ENCODE data around the gene NBPF1.
"Not testable (repeated sequence)": the region's sequence is repeated elsewhere in the genome, so short reads cannot be mapped to it uniquely, and the experiment has no call there.

NBPF1 gene

DNA sequence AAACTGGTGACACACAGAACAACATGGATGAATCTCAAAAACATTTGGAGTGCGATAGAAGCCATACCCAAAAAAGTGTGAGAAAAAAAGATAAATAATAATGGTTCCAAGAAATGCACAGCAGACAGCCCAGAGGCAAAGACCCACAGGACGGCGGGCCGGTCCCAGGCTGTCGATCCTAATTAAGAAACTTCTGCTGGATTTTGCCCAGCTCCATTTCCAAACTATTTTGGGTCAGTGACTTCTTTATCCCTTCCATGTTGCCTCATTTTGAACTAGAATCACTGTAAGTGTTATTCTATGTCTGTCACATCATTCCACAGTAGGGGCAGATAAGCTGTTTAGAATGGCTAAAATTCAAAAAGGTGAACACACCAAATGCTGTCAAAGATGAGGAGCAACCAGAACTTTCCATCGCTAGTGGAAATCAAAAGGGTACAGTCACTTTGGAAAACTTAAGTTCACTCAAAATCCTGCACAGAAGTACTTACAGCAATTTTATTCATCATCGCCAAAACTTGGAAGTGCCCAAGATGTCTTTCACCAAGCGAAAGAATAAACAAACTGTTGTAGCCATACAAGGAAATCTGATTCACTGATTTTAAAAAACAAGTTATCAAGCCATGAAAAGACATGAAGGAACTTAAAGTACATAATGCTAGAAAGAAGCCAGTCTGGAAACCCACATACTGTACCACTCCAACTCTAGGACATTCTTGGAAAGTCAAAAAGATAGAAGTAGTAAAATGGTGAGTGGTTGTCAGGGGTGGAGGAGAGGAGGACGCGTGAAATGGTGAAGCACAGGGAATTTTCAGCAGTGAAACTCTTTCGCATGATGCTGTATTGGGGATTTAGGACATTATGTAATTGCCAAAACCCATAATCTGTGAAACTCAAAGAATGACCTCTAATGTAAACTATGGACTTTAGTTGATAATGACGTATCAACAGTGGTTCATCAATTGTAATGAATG, 7.5 kb downstream of the NBPF1 start:
- no peak for DNase-seq

DNA sequence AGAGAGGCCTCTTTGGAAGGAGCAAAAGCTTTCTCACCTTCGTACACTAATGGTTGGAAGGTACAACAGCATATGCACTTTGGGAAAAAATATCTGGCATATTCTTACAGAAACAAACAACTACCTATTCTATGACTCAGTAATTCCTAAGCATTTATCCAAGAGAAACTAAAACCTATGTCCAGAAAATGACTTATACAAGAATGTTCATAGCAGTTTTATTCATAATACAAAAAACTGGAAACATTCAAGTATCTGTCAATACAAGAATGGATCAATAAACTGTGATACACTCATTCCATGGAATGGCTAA, 8.2 kb downstream of the NBPF1 start:
- DNase-seq = no peak

DNA sequence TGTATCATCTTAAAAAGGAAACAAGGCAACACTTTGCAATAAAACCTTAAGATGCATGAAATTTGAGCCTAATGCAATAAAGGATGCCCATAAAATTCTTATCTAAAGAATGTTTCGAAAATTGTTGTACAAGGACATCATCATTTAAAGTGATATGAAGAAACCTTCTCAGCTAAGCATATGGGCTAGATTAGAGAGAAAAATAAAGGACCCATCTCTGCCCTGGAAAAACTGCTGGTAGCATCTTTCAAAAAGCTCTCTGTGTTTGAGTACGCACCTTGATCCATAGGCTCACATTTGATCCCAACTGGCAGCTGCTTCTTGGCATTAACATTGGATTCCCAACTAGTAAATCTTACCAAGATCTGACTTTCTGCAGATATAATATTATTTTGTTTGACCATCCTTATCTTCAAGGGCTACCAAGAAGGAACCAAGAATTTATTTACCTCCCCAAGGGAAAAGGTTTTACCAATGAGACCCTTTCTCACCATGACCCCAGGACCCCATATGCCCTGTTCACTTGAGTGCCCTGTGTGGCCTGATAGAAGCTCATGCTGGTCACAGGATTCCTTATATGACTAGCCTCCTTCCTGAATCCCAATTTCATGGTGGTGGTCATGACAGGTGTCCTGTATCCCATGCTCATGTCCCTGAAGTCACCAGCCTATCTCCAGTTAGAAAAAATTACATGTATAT, 8.7 kb downstream of the NBPF1 start:
- not testable (repeated sequence) for DNase-seq

DNA sequence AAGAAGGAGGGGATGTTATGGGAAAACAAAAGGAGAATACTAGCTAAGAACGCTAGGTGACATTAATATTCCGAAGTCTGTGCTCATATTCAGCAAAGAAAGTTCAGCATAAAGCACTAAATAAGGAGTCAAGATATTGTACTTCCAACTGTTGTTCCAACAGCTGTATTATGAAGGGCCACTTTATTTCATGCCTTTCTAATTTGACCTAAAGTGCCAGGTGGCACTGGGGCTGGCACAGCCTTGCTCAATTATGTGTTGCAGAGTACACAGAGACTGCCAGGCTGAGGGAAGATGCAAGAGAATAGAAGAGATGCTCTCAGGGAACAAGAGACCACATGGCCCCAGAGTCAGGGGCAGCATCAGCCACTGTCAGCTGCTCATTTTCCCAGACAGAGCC, 9.7 kb downstream of the NBPF1 start:
- not testable (repeated sequence) for DNase-seq

DNA sequence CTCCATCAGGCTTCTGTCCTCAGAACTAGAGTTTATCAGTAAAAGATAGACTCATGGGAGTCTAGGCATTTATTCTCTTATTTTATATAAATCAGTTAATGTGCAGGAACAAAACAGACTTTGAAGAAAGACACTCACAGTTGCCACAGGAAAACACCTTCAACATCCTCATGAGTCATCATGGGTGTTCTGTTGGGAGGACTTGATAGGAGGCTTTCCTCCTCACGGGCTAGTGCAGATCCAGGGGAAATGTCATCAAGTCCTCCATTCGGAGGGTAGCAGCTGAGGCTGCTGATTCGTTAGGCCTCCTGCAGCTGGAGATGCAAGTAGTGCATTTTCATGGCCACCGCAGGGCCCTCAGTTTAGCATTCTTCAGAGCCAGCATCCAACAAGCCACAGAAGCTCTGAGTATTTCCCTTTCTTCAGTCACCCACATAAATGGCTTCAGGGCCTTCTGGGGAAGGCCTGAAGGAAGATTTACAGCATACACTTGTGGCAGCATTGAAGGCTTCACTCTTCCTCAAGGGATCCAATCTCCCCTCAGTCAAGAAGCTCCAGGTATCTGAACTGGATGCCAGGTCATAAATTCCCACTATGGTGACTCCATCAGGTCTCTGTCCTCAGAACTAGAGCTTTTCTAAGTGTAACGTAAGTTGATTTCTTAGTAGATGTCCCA, 10.9 kb downstream of the NBPF1 start:
- DNase-seq = not testable (repeated sequence)

DNA sequence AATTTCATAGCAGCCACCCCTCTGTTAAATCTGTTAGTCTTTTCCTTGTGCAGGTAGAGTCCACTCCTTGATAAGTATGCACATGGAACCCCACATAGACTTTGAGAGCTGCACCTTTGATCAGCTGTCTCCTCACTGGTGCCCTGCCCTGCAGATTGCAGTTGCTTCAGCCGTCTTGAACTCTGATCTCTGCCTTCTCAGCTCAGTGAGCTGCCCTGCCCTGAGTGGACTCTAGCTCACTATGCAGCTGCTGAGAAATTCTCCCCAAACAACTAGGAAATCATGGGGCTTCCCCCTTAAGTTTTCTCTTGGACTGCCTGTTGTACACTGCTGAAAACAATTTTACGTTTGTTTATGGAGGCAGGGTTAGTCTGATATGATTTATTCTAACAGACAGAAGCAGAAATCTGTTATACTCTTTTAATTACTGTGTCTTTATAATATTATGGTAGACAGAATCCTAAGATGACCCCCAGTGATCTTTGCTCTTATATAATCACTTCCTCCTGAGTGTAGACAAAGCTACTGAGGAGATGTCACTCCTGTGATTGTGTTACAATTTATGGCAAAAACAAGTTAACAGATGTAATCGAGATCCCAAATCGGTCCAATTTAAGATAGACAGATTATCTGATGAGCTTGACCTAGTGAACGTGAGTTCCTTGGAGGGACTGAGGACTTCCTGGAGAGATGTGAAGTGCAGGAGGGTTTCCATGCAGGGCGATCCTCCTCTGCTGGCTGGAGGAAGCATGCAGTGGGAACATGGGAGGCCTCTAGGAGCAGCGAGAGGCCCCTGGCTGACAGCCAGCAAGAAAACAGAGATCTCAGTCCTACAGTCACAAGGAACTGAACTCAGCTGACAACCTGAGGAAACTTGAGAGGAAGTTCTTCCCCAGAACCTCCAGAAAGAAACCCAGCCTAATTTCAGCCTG, 12.2 kb downstream of the NBPF1 start:
- DNase-seq = not testable (repeated sequence)

DNA sequence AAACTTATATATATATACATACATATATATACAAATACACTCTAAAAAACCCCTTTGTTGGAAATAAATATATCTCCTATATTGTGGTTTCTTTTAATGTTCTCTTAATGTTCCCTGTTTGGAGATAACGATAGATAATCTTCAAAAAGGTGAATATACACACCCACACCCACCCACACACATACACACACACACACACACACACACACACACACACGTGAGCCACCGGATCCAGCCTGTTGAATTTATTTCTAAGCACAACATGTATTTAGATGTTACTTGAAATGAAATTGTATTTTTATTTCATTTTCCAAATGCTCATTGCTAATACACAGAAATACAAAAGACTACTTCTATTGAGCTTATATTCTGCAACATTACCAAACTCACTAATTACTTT, 14.0 kb downstream of the NBPF1 start:
- not testable (repeated sequence) for DNase-seq

DNA sequence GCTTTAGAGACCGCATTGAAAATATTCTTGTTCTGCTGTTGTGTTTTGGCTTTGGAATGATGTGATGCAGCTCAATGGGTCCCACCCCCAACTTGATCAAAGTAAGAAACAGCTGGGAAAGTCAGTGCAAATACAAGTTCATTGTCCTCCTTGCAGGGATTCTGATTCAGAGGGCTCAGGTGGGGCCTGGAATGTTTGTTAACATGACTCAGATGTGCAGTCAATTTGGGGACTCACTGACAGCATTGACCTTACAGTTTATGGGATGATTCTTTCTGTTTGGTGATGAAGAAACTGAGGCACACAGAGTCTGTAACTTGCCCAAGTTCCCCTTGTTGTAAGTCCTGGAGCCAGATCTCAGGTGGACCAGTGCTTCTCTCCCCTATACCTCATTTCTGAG, 18.1 kb downstream of the NBPF1 start:
- not testable (repeated sequence) for DNase-seq

DNA sequence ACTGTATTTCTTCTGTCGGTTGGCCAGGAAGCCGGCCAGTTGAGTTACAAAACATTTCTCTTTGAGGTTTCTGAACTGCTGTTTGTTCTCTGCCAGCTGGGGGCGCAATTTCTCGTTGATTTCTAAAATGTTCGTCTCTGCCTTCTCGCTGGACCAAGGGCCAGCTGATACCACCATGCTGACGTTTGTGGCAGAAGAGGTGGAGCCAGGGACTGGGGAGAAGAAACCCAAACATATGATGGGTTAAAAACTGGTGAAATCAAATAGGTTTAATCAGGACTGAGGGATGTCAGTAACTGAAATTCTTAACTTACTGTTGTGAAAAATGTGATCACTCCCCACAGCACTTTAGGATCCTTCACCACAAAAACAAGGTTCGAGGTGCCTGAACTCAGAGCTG, 21.5 kb downstream of the NBPF1 start:
- not testable (repeated sequence) for DNase-seq

DNA sequence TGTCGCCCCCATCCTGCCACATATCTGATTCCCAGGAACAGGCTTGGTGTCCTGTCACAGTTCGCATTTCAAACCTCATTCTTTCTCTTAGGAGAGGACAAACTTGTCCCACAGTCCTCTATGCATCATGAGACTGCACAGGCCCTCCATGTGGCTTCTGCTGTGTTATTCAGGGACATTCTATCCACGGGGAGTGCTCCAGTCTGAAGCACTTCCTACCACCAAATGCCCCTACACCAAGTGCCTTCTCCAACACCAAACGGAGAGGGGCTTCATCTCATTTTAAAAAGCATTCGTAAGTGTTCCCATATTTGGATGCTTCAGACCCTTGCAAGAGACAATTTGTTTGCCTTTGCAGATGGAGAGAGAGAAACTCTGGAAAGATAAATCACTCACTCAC, 25.3 kb downstream of the NBPF1 start:
- DNase-seq = not testable (repeated sequence)

DNA sequence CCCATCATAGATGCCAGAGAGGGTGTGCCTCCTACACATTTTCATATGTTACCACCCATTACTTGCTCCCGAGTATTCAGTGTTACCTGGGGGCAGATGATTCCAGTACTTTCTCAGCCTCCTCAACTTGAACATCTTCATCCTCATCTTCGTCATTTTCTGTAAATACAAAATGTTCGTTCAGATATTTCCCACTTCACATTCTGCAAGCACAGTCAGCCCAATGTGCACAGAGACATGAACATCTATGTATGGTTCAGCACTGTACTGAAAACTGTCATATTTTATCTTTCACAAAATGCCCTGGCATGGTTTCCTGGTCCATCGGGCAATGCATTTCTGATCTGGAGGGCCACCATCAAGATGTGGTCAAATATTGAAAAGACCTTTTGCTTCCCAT, 25.7 kb downstream of the NBPF1 start:
- not testable (repeated sequence) for DNase-seq

DNA sequence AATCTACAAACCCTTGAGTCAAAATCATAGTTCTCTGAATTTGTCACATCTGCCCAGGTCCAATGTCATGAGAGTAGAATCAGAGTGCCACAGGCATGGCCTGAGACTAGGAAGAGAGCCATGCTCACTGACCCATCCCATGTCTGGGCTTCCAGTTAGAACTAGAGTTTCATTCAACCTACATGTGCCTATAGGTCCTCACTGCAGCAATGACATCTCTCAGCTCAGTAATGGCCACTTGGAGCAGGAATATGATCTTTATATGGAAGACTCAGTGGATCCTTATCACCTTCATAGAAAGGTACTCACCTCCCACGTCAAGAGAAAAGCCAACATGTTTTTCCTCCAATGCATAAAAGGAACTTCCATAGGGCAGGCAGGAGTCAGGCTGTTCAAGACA, 48.0 kb downstream of the NBPF1 start:
- not testable (repeated sequence) for DNase-seq

DNA sequence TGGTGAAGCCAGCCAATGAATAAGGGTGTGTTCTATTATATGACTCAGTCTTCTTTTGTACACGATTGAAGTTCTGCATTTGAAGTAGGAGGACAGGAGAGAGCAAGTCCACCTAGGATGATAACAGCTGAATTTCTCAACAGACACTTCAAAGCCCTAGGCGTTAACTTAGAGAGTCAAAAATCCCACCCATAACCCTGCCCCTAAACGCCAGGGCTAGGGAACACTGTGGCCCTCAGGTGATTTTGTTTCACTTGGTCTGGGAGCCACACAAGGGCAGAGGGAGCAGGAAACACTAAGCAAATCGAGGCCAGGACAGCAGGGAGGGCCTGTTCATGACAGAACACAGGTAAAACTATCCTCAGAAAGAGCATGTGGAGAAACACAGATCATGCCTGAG, 52.3 kb downstream of the NBPF1 start:
- not testable (repeated sequence) for DNase-seq

DNA sequence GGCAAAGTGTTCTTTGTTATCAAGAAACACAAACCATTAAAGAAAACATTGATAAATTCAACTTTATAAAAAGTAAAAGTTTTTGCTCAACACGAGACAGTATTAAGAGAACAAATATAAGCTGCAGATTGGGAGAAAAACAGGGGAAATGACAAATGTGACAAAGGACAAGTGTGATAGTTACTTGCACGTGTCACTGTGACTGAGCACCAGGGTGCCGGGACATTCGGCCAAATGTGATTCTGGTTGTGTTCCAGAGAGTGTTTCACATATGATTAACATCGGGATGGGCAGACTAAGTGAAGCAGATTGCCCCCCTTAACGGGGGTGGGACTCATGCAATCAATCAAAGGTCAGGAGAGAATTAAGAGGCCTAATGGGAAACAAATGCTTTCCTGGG, 52.9 kb downstream of the NBPF1 start:
- not testable (repeated sequence) for DNase-seq

DNA sequence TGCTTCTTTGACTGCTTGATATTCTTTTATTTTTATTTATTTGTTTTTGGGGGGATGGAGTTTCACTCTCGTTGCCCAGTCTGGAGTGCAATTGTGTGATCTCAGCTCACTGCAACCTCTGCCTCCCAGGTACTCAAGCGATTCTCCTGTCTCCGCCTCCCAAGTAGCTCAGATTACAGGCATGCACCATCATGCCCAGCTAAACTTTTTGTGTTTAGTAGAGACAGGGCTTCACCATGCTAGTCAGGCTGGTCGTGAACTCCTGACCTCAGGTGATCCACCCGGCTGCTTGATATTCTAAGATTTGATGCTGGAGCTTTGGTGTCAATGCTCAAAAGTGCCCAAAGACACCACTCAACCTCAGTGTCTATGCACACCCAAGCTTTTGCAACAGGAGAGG, 53.7 kb downstream of the NBPF1 start:
- DNase-seq = not testable (repeated sequence)

DNA sequence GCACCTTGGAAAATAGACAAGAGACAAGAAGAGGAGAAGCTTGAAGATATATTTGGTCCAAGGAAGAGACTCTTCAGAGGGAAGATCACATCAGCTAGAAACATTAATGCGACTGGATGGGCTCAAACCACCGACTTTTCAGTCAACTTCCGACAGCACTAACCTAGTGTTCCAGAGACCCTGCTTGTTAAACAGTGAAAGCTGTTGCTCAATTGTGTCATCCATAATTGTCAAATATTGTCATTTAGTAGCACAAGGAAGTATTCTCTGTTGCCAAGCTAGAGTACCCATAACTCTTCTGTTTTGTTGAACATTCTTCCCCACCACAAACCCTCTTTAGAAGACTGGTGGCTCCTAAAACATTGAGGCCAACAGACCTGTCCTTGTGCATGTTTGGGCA, 56.3 kb downstream of the NBPF1 start:
- not testable (repeated sequence) for DNase-seq

DNA sequence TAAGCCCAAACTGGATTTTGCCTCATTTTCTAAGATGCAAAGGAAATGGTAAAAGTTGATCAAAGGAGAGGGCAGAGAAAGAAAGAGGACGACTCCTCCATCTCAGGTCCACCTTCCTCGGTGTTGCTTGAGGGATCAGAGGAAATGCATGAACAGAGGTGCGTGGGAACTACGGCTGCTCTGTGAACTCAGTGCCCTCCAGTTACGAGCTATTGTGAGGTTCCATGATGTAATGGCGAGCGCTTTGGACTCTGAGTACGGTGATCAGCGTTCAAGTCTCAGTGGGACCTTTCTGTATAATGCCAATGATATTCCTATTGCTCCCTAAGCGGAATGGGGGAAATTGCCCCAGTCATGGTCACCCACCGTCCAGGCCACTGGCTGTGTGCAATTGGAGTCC, 60.1 kb downstream of the NBPF1 start:
- not testable (repeated sequence) for DNase-seq

DNA sequence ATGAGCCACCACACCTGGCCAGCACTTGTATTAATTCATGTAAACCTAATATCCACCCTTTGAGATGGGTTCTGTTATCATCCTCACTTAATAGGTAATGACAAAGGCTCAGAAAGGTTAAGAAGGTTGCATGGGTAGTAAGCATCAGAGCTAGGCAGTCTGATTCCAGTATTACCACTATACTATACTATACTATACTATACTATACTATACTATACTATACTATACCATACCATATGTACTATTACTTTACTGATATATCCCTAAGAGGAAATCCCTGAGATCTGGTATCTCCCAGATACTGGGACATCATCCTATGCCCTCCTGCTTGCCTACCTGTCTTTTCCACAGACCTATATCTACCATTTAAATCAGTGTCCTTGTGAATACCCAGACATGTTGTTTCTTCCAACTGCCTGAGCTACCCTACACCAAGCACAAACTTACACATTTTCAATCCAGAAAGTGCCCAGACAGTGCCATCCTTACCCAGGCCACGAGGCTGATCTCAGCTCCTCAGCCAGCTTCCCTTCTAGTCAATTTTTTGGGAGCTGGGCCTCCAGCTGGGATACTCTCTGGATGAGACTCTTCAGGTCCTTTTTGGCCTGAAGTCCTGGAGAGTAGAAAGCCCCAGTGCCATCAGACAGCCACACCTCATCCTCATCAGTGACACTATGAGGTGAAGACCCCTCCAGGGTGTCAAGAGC, 63.0 kb downstream of the NBPF1 start:
- not testable (repeated sequence) for DNase-seq

DNA sequence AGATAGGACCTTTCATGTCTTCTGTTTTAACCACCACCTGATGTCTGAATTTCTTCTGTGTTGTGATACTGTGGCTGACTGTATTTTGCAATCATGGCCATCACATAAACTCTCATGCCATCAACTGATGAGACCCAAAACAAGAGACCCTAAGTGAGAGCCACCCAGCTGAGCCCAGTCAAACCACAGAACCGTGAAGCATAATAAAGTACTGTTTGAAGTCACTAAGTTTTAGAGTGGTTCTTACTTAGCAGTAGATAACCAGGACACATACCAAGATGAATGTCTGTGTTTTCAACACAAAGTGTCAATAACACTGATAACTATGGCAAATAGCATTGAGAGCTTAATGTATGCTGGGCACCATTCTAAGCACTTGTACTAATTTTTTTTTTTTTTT, 63.8 kb downstream of the NBPF1 start:
- DNase-seq = not testable (repeated sequence)

DNA sequence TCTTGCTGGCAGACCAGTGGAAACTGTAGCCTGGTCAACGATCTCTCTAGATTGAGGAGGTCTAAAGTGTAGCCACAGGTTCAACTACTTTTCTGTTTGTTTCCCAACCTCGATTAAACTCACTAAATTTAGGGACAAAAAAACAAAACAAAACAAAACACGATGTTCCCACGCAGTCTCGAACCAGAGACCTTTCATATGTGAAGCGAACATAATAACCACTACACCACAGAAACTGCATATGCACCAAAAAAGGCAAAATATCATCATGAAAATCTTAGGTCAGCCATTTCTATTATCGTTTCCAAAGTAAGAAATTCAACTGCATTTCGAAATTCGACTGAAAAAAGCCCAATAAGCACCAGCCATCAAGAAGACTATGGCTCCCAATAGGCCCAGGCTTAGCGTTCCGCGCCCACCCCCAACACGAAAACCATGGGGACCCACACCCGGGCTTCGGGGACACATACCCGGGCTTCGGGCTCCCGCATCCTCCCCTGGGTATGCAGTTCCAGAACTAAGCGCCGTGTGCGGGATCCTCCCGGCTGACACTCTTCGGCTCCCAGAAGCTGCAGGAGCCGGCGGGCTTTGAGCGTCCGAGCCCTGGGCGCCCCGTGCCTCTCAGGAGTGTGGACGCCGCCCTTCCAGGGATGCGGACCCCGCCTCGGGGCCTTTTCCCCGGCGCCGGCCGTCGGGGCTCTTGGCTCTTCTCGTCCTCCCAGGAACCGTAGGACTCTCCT, 65.7 kb downstream of the NBPF1 start:
- not testable (repeated sequence) for DNase-seq

DNA sequence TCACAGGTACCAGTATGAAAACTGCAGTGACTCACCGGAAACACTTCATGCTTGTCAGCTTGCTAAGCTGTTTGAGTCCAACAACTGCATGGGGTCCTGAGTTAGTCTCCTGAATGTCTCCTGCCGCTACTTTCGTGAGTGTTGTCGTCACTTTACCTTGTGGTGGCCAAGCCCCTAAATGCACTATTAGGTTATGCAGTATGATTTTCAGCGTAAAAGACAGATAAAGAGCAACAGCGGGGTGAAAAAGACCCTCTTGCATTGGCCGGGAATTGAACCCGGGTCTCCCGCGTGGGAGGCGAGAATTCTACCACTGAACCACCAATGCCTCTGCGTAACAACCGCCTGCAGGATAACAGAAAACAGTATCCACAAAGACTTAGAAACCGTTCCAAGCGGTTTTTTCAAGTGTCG, 67.7 kb downstream of the NBPF1 start:
- DNase-seq = not testable (repeated sequence)

Measured in amniotic stem cell (primary cell).